SK-MEL-5 (cell line): ENCODE data around the gene DQX1. TPM values are rescaled to one million over a fixed set of nuclear protein-coding genes. Genes with fewer than 3 reads are reported as not detected.
A peak's percentile ranks its signal among the peaks of the same experiment; 100 is the strongest.
"Not testable (repeated sequence)": the region's sequence is repeated elsewhere in the genome, so short reads cannot be mapped to it uniquely, and the experiment has no call there.

Source experiments
- DNase-seq: peaks from one replicate; pipeline ENCODE4 v3.0.0-alpha.2; 2016; ENCODE audit warnings: low read depth, low spot score
- in situ Hi-C: cut with HindIII; loops from 2 replicates; pipeline ENCODE4 v1.10.0; 2016; ENCODE audit warnings: low sequenced_read_pairs, high pct_unique_total_duplicates, low pct_unique_long_range_greater_than_20kb
- total RNA-seq: library from RNA; depleted of rRNA; stranded (reverse); fragments of >200 nt; shearing (Covaris generic); gene quantifications from 2 replicates; pipeline ENCODE4 v1.2.3, GENCODE V29; 2014

The DQX1 gene
- total RNA-seq, 1 experiment from 2014 or later = 0.16 TPM

DNA sequence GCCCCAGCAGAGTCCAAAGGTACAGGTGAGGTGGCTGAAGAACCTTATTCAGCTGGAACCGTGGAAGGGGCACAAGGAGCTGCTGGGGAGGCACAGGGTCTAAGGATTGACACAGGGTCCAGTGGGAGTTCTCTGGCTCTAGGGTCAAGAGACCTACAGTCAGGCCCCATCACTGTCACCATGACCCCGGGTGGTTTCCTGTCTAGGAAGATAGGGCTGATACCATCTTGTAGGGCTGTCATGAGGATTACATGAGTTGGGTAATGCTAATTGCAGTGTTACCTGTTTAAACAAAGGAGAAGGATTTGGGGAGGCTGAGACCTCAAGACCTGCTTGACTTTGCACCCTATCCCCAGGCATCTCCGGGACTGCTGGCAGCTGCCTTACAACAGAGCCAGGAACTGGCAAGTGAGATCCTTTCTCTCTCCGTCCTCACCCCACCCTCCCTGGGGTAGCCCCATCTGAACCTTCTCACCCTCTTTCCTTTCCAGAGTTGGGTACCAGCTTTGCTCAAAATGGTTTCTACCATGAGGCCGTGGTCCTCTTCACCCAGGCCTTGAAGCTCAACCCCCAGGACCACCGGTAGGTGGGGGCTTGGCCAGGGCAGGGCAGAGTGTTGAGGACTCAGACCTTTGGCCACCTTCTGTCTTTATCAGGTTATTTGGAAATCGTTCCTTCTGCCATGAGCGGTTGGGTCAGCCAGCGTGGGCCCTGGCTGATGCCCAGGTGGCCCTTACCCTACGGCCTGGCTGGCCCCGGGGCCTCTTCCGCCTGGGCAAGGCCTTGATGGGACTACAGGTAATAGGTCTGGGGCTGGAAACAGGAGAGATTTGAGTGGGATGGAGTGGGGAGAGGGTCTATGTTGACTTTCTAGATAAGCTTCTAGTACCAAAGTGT lies 34.1 kb downstream of the DQX1 start:
- in situ Hi-C loops = no loop called here

DNA sequence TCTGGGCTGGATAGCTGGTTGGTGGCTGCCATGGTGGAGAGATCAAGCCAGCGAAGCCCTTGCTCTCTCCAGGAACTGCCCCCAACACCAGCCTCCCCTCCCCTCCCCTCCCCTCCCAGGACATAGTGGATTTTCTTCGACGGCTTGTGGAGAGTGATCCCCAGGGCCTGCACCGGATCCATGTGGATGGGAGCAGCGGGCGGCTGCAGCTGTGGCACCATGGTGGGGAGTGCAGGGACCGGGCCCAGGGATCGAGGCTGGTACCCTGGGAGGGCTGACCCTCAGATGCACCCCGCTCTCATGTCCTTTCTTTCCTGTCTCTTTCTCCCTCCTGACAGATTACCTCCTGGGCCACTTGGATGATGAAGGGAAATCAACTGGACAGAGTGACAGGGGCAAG lies 36.1 kb downstream of the DQX1 start:
- DNase-seq = no peak
- in situ Hi-C loops = no loop called here

More for the DNA sequence above, 34.1 kb downstream of the DQX1 start:
- no peak for DNase-seq

DNA sequence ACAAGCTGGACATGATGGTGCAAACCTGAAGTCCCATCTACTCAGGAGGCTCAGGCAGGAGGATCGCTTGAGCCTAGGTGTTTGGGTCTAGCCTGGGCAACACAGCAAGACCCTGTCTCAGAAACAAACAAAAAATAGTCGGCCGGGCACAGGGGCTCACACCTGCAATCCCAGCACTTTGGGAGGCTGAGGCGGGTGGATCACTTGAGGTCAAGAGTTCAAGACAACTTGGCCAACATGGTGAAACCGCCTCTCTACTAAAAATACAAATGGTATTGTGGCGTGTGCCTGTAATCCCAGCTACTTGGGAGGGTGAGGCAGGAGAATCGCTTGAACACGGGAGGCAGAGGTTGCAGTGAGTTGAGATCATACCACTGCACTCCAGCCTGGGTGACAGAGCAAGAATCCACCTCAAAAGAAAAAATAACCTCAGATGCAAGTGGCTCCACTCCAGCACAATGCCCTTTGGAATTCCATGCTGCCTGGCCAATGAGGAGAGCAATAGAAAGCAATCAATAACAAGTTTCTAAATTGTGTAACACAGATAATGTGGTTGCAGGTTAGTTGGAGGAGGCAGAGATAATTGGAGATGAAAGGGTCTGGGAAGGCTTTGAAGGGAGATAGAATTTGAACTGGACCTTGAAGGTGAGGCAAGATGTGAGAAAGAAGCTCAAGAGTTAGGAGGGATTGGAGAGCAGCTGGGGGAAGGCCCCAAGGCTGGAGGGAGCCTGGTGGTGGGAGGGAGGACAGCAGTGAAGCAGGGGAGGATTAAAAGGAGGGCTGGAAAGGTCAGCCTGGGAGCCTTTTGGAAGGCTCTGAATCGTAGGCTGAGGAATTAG lies 37.2 kb downstream of the DQX1 start:
- in situ Hi-C loops = no loop called here
- DNase-seq = no peak

DNA sequence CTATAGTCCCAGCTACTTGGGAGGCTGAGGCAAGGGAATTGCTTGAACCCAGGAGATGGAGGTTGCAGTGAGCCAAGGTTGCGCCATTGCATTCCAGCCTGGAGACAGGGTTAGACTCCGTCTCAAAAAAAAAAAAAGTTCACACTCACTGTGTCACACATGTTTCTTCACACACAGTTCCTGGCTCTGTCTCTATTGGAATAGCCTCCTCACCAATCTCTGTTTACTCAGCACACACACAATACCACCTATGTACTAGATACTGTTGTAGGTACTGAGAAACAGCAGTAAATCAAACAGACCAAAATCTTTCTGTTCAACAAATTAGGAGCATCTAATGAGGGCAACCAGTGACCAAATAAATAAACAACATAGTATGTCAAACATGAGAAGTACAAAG lies 39.9 kb downstream of the DQX1 start:
- in situ Hi-C loops = no loop called here
- DNase-seq = no peak

DNA sequence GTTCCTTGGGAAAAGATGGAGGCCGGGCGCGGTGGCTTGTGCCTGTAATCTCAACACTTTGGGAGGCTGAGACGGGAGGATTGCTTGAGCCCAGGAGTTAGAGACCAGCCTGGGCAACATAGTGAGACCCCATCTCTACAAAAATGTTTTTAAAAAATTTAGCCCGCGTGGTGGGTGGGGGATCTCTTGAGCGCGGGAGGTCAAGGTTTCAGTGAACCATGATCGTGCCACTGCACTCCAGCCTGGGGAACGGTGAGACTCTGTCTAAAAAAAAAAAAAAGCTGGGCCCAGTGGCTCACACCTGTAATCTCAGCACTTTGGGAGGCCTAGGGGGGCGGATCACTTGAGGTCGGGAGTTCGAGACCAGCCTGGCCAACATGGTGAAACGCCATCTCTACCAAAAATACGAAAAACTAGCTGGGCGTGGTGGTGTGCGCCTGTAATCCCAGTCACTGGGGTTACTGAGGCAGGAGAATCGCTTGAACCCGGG lies 42.3 kb downstream of the DQX1 start:
- in situ Hi-C loops, DNase-seq: not testable (repeated sequence)

DNA sequence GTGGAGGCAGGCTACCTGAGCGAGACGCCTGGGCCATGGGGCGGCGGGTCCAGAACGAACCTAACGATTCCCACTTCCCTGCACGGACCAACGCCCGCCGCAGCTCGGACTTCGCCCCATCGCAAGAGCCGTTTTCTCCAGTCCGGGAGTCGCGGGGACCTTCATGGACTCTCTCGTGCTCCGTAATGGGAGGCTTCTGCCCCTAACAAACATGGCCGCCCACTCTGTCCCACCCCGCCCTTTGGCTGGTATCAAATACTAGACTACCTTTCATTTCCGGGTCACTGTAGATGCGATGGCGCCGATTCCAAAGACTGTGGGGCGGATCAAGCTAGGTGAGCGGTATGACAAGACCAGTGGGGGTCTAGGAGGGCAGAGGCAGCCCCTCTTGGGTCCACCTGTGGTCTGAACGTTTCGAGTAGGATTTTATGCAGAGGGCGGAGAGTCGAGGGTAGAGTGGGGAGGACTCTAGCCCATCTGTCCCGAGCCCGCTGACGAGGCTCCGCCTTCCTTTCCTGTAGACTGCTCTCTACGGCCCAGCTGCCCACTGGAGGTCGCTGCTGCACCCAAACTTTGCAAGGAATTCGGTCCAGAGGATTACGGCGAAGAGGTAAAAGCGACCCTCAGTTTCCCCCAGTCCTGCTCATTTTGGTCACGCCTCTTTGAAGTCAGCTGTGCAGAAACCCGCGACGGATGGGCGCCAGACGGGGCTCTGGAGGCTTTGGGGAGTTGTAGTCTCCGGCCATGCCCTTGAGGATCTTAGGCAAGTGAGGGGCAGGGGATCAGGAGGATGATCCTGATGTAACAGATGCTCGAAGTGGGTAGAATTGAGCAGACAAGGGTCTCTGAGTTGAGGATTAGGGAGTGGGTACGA lies 43.0 kb downstream of the DQX1 start, which contains the start of the genes CCDC142 and TTC31:
TSS of gene CCDC142 (minus strand) at position 198 of the 874 bp plus-strand sequence. CDS start at position 37, 161 bp downstream.
TSS of gene TTC31 (plus strand) at position 281 of the 874 bp plus-strand sequence. CDS start at position 296, 15 bp downstream.
- in situ Hi-C loops = no loop called here
- DNase-seq = peak; percentile 97

DNA sequence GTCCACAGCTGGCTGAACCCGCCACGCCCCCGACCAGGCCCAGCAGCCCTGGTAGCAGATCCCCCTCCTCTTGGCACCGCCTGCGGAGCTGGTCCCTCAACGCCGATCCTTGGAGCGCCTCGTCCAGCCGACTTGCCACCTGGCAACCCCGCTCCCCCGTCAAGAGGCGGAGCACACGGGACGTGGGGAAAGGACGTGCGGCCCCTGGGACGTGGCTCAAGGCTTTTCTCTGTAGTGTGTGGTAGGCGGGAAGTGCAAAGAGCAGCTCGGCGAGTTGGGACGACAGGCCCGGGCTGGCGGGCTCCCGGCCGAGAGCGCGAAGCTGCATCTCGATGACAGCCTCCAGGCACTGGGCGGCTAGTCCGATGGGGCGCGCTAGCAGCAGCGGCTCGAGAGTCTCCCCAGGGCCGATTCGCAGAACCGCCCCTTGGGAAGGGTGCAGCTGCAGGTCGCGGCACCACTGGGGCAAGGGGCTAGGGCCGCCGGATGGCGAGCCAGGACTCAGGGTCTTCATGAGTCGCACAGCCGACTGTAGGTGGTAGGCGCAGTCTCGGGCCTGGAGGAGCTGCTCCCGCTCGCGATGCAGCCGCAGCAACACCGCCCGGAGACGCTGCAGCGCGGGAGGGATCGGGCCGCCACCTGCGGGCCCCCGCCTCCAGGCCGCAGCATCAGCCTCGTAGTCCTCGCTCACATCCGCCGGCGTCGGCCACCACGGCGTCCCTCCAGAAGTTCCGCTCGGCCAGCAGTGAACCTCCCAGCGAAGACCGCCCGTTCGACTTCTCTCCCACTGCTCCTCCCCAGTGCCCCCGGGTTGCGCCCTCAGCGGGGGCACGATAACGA lies 43.9 kb downstream of the DQX1 start:
- DNase-seq = no peak
- in situ Hi-C loops = no loop called here

DNA sequence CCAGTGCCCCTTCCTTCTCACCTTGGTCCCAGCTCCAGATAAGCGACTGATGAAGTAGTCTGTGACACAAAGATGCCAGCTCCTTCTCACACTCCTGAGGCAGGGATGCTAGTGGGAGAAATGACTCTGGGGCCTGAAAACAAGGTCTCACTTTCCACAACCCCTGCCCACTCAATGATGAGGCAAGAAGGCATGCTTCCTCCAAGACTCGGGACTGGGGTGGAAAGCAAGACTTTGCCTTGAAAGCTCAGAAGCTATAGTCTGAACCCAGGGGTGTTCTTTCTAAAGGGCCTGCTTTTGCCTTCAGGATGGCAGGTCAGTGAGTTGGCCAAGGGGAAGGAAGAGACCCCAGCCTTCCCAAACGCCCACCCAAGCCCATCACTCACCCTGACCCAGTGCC lies 44.6 kb downstream of the DQX1 start:
- no peak for DNase-seq
- in situ Hi-C loops = no loop called here

DNA sequence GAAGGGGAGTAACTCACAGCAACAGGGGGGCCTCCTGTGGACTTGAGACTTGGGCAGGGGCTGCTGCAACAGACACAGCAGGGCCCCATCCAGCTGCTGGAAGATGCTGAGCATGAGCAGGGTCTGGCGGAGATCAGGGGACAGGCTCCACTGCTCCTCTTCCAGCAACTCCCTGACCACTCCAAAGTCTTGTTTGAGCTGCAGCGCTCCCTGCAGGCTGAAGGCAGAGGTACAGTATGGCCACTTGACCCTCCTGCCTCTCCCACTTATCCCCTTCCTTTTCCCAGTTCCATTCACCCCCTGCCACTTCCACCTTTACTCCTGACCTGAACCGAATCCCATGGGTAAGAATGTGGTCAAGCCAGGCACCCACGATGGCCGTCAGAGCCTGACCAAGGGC lies 51.1 kb downstream of the DQX1 start:
- DNase-seq = peak; percentile 53
- in situ Hi-C loops = no loop called here

DNA sequence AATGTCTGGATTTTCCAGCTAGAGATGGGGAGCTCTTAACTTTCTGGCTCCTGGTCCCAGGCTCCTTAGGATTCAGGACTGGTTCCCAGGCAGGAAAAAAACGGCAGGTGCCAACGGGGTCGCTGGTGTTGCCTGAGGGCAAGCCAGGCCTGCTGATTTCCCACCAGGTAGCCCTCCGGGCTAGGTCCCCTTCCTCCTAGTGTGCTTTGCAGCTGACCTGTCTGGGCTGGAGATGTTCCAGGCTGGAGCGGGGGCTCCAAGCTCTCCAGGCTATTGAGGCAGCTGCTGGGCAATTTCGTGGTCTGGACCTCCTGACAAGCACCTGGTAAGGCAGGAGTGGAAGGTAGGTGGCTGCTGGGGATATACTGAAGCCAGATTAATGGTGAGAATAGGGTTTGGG lies 51.5 kb downstream of the DQX1 start:
- no peak for DNase-seq
- in situ Hi-C loops = no loop called here

DNA sequence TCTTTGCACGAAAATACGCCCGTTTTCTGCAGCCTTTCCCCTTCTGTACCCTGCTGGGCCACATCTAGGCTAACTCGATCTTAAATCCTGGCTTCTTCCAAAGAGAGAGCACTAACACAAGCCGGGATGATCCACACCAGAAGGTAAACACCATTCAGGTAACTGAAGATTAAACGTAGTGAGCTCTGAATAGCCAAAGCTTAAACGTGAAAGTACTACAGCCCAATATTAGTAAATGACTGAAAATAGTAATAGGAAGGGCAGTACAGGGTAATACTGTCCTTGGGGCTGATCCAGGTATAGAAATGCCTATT lies 53.1 kb downstream of the DQX1 start:
- DNase-seq = no peak
- in situ Hi-C loops = no loop called here

DNA sequence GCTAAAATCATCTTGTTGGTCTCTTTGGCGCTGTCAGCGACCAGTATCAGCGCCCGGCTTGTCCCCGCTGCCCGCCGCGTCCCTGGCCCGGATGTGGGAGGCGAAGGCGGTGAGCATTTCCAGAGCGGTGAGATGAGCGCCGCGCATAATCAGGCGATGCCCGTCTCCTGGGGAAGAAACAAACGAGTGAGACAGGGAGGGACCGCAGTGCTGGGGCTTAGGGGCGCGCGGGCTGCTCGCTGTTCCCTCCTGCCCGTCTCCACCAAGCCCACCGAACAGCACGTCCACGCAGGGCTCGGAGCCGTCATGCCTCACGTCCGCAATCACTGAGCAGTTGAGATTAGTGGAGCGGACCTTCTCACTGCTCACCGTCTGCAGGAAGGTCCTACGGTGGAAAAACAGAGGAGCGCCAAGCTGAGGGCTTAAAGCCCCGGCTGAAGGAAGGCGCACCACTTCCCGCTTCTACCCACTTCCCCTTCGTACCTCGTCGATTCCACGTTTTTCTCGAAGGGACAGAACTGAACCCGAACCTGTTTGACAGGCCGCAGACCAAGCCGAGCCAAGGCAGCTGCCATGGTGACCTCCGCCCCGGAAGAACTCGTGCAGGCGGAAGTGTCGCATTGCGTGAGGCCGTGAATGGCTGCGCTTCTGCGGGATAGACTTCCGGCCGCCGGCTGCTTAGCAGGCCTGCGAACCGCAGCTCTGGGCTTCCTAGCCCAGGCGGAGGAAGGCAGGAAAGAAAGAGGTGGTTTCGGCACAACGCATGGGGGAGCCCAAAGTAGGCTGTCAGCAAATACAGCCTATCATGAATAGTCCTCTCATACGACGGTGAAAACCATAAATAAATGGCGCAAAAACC lies 53.7 kb downstream of the DQX1 start, which contains the start of gene MRPL53:
TSS of gene MRPL53 (minus strand) at position 595 of the 859 bp plus-strand sequence. CDS start at position 575, 20 bp downstream.
- peak; percentile 93 for DNase-seq
- in situ Hi-C loops = no loop called here

DNA sequence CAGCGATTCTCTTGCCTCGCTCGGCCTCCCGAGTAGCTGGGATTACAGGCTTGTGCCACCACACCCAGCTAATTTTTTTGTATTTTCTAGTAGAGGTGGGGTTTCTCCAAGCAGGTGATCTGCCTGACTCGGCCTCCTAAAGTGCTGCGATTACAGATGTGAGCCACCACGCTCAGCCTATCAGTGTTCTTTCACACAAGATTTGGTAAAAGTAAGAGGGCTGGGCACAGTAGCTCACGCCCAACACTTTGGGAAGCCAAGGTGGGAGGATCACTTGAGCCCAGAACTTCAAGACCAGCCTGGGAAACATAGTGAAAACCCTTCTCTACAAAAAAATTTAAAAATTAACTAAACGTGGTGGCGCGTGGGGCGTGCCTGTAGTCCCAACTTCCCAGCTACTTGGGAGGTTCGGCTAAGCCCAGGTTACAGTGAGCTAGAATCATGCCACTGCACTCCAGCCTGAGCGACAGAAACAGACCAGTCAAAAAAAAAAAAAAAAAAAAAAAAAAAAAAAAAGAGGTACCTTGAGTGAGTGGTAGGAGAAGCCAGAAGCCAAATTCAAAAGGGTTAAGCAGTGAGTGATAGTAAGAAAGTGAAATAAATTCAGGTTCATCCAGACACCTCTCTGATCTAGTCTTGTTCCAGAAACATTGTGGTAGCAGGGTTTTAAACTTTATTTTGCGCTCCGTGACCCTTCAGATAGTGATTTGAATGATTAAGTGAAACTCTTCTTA lies 54.5 kb downstream of the DQX1 start:
- no peak for DNase-seq
- in situ Hi-C loops = no loop called here

DNA sequence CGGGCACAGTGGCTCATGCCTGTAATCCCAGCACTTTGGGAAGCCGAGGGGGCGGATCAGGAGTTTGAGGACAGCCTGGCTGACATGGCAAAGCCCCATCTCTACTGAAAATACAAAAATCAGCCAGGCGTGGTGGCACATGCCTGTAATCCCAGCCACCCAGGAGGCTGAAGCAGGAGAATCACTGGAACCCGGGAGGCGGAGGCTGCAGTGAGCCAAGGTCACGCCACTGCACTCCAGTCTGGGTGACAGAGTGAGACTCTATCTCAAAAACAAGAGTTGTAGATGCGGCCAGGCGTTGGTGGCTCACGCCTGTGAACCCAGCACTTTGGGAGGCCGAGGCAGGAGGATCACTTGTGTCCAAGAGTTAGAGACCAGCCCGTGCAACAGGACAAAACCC lies 55.3 kb downstream of the DQX1 start:
- DNase-seq, in situ Hi-C loops: not testable (repeated sequence)
